Activated naive CD8-positive, alpha-beta T cell (primary cell): ENCODE measurements around the gene MYL6.
"Not testable (repeated sequence)": the region's sequence is repeated elsewhere in the genome, so short reads cannot be mapped to it uniquely, and the experiment has no call there.

ENCODE experiments used
- H3K27ac Mint-ChIP-seq: one replicate; pipeline ENCODE4 v1.8.0; 2021; ENCODE audit warnings: mixed read lengths
- H3K27me3 Mint-ChIP-seq: one replicate; pipeline ENCODE4 v1.8.0; 2021; ENCODE audit warnings: mixed read lengths
- H3K36me3 Mint-ChIP-seq: one replicate; pipeline ENCODE4 v1.8.0; 2021; ENCODE audit warnings: mixed read lengths
- H3K4me1 Mint-ChIP-seq: one replicate; pipeline ENCODE4 v1.8.0; 2021; ENCODE audit warnings: low read depth, mixed read lengths
- H3K4me3 Mint-ChIP-seq: one replicate; pipeline ENCODE4 v1.8.0; 2021; ENCODE audit warnings: mild to moderate bottlenecking, mixed read lengths
- H3K9me3 Mint-ChIP-seq: one replicate; pipeline ENCODE4 v1.8.0; 2021; ENCODE audit warnings: low read depth, mixed read lengths

MYL6 gene

GRCh38 chr12:56145217-56145616, 12.9 kb upstream of the MYL6 start:
- peaks cover 34% of the 10 kb centered on the region for H3K4me1 Mint-ChIP-seq
- H3K27ac Mint-ChIP-seq: no peak overlapping the region
- H3K27me3 Mint-ChIP-seq: no peaks in the 10 kb centered on the region

GRCh38 chr12:56146492-56147460, 11.4 kb upstream of the MYL6 start:
- Mint-ChIP-seq H3K27ac (no peak overlapping the region), H3K4me1 (peaks cover 39% of the 10 kb centered on the region), H3K27me3 (no peaks in the 10 kb centered on the region), H3K9me3 (no peaks in the 10 kb centered on the region), H3K36me3 (peaks cover 10% of the 10 kb centered on the region), H3K4me3 (no peak overlapping the region)

More at GRCh38 chr12:56145217-56145616, 12.9 kb upstream of the MYL6 start:
- no peak overlapping the region for H3K4me3 Mint-ChIP-seq
- peaks cover 13% of the 10 kb centered on the region for H3K36me3 Mint-ChIP-seq
- no peaks in the 10 kb centered on the region for H3K9me3 Mint-ChIP-seq

- H3K27me3 Mint-ChIP-seq: no peaks in the 10 kb centered on the region
- peak overlapping the region; percentile 99 for H3K27ac Mint-ChIP-seq
- H3K4me3 Mint-ChIP-seq: peak overlapping the region; percentile 76
These were observed 7.6 kb upstream of the MYL6 start for GRCh38 chr12:56150563-56150962.

GRCh38 chr12:56151672-56152131, 6.5 kb upstream of the MYL6 start:
- H3K4me1 Mint-ChIP-seq: peaks cover 30% of the 10 kb centered on the region

More at GRCh38 chr12:56150563-56150962, 7.6 kb upstream of the MYL6 start:
- H3K36me3 Mint-ChIP-seq: no peaks in the 10 kb centered on the region
- peaks cover 30% of the 10 kb centered on the region for H3K4me1 Mint-ChIP-seq
- H3K9me3 Mint-ChIP-seq: no peaks in the 10 kb centered on the region

GRCh38 chr12:56152132-56152755, 5.9 kb upstream of the MYL6 start, which contains the start of gene MYL6B:
TSS of gene MYL6B (plus strand) at chr12:56152587. CDS start at chr12:56153919, 1,332 bp downstream.
- Mint-ChIP-seq H3K9me3 (no peaks in the 10 kb centered on the region), H3K4me1 (peaks cover 29% of the 10 kb centered on the region), H3K4me3 (peak within 1 kb of the TSS; percentile 91), H3K27me3 (no peaks in the 10 kb centered on the region), H3K27ac (peak within 1 kb of the TSS; percentile 99), H3K36me3 (no peaks in the 10 kb centered on the region)

More at GRCh38 chr12:56151672-56152131, 6.5 kb upstream of the MYL6 start:
- H3K9me3 Mint-ChIP-seq: no peaks in the 10 kb centered on the region
- no peaks in the 10 kb centered on the region for H3K27me3 Mint-ChIP-seq
- peak overlapping the region; percentile 99 for H3K27ac Mint-ChIP-seq
- H3K4me3 Mint-ChIP-seq: peak overlapping the region; percentile 91
- no peaks in the 10 kb centered on the region for H3K36me3 Mint-ChIP-seq

- Mint-ChIP-seq H3K27me3 (no peaks in the 10 kb centered on the region), H3K4me1 (peaks cover 34% of the 10 kb centered on the region), H3K9me3 (no peaks in the 10 kb centered on the region), H3K4me3 (peak overlapping the region; percentile 91), H3K36me3 (no peaks in the 10 kb centered on the region), H3K27ac (peak overlapping the region; percentile 99)
These were observed 5.1 kb upstream of the MYL6 start for GRCh38 chr12:56152756-56153677.

GRCh38 chr12:56153678-56154065, 4.5 kb upstream of the MYL6 start:
- H3K4me1 Mint-ChIP-seq: peaks cover 34% of the 10 kb centered on the region
- H3K4me3 Mint-ChIP-seq: peak overlapping the region; percentile 91
- H3K27me3 Mint-ChIP-seq: no peaks in the 10 kb centered on the region
- H3K36me3 Mint-ChIP-seq: no peaks in the 10 kb centered on the region
- no peak overlapping the region for H3K27ac Mint-ChIP-seq
- H3K9me3 Mint-ChIP-seq: no peaks in the 10 kb centered on the region

- Mint-ChIP-seq H3K4me3 (no peak overlapping the region), H3K4me1 (peaks cover 39% of the 10 kb centered on the region), H3K9me3 (no peaks in the 10 kb centered on the region), H3K27me3 (no peaks in the 10 kb centered on the region), H3K27ac (no peak overlapping the region), H3K36me3 (peaks cover 4% of the 10 kb centered on the region)
These were observed 3.9 kb upstream of the MYL6 start for GRCh38 chr12:56154246-56154771.

GRCh38 chr12:56154818-56155217, 3.3 kb upstream of the MYL6 start:
- Mint-ChIP-seq H3K36me3 (peaks cover 7% of the 10 kb centered on the region), H3K4me3 (no peak overlapping the region), H3K27me3 (no peaks in the 10 kb centered on the region), H3K27ac (peak overlapping the region; percentile 66), H3K4me1 (peaks cover 44% of the 10 kb centered on the region), H3K9me3 (no peaks in the 10 kb centered on the region)

- Mint-ChIP-seq H3K4me3 (peak overlapping the region; percentile 33), H3K27me3 (no peaks in the 10 kb centered on the region), H3K27ac (no peak overlapping the region), H3K4me1 (peaks cover 46% of the 10 kb centered on the region), H3K9me3 (no peaks in the 10 kb centered on the region), H3K36me3 (peaks cover 12% of the 10 kb centered on the region)
These were observed 2.8 kb upstream of the MYL6 start for GRCh38 chr12:56155256-56155845.

GRCh38 chr12:56156464-56157200, 1.5 kb upstream of the MYL6 start:
- Mint-ChIP-seq H3K36me3 (peaks cover 18% of the 10 kb centered on the region), H3K4me3 (peak overlapping the region; percentile 98)
- not testable (repeated sequence) for H3K27me3 Mint-ChIP-seq

GRCh38 chr12:56157201-56158028, 744 bp upstream of the MYL6 start:
- H3K9me3 Mint-ChIP-seq: no peaks in the 10 kb centered on the region
- no peaks in the 10 kb centered on the region for H3K27me3 Mint-ChIP-seq
- peak overlapping the region; percentile 98 for H3K4me3 Mint-ChIP-seq
- H3K36me3 Mint-ChIP-seq: peaks cover 18% of the 10 kb centered on the region
- peaks cover 46% of the 10 kb centered on the region for H3K4me1 Mint-ChIP-seq
- peak overlapping the region; percentile 90 for H3K27ac Mint-ChIP-seq

More at GRCh38 chr12:56156464-56157200, 1.5 kb upstream of the MYL6 start:
- H3K27ac Mint-ChIP-seq: peak overlapping the region; percentile 90
- H3K9me3 Mint-ChIP-seq: not testable (repeated sequence)
- H3K4me1 Mint-ChIP-seq: peaks cover 48% of the 10 kb centered on the region
